Measurements from ENCODE around the gene CDPF1. TPM values are rescaled to one million over a fixed set of nuclear protein-coding genes. Genes with fewer than 3 reads are reported as not detected.

The CDPF1 gene
- total RNA-seq, 1 experiment from 2014 or later, result 8.1 TPM

DNA sequence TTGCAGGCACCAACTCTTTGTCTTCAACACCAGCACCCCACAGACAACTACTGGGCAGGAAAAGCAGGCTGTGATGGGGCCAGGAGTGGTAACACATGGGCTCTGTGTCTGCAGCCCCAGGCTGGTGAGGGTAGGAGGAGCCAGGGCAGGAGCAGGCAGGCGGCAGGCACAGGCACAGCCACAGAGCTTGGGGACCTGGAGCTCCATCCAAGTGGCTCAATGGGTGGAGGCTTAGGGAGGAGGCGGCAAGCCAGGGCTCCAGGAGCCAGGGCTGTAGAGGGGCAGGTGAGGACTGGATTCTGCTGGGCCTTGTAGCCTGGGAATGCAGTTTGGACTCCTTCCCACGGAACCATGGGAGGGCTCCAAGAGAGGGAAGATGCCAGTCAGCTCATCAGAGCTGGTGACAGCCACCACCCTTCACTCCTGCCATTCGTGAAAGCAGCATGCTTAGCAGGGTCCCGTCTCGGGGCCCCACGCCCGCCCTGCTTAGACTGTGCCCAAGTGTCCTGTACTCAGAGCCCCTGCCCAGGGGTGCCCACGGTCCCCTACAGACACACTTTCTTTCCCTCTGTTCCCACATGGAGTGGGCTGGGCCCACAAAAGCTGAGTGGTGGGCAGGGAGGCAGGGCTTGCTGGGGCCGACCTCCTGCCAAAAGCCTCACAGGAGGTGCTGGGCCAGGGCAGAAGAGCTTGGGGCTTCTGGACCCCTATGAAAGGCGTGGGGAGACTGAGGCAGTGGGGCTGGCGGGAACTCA lies 30.1 kb upstream of the CDPF1 start:
- no peak overlapping the region for H3K23ac ChIP-seq (ENCODE audit: insufficient read length, low read depth, low read length)
- no peaks in the 10 kb centered on the region for H3K79me2 ChIP-seq (ENCODE audit: insufficient read depth, low read length)
- H2BK120ac ChIP-seq (ENCODE audit: low read depth, low read length, poor library complexity, severe bottlenecking), result no peak overlapping the region
- no peak overlapping the region for H4K8ac ChIP-seq (replicated peaks; ENCODE audit: insufficient read length, low read depth, low read length)
- H2AK5ac ChIP-seq (ENCODE audit: insufficient read length, low read length), result no peak overlapping the region
- no peak overlapping the region for H3T11ph ChIP-seq (ENCODE audit: low read length)
- H3K23me2 ChIP-seq (ENCODE audit: insufficient read length, low read depth, low read length, poor library complexity, severe bottlenecking), result no peaks in the 10 kb centered on the region
- no peak overlapping the region for H3K9ac ChIP-seq (ENCODE audit: extremely low read depth, insufficient read length, low read length)
- H3K9me3 ChIP-seq (ENCODE audit: control insufficient read depth, low read depth, low read length), result no peaks in the 10 kb centered on the region
- H3K14ac ChIP-seq (ENCODE audit: insufficient read depth, low read length), result no peak overlapping the region
- H2BK12ac ChIP-seq (ENCODE audit: insufficient read length, low read depth, low read length), result no peak overlapping the region
- no peak overlapping the region for H3K56ac ChIP-seq (ENCODE audit: insufficient read length, low read depth, low read length)
- TF ChIP-seq, protein P1, sequence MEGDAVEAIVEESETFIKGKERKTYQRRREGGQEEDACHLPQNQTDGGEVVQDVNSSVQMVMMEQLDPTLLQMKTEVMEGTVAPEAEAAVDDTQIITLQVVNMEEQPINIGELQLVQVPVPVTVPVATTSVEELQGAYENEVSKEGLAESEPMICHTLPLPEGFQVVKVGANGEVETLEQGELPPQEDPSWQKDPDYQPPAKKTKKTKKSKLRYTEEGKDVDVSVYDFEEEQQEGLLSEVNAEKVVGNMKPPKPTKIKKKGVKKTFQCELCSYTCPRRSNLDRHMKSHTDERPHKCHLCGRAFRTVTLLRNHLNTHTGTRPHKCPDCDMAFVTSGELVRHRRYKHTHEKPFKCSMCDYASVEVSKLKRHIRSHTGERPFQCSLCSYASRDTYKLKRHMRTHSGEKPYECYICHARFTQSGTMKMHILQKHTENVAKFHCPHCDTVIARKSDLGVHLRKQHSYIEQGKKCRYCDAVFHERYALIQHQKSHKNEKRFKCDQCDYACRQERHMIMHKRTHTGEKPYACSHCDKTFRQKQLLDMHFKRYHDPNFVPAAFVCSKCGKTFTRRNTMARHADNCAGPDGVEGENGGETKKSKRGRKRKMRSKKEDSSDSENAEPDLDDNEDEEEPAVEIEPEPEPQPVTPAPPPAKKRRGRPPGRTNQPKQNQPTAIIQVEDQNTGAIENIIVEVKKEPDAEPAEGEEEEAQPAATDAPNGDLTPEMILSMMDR (conservative IDR thresholded peaks at IDR 0.05), result no peak
- Mint-ChIP-seq H3K9me3 (peaks cover 0 to 5% of the 10 kb centered on the region in 2 experiments; a peak in 1 of 5 replicates), H3K4me1 (no peaks in the 10 kb centered on the region), H3K27ac (no peak overlapping the region), H3K4me3 (no peak overlapping the region), H3K27me3 (ENCODE audit: low read depth) (no peaks in the 10 kb centered on the region), H3K36me3 (ENCODE audit: insufficient read depth in 1 of 3, low read depth in 3 of 3) (peaks cover 25 to 59% (median 59%) of the 10 kb centered on the region in 3 experiments; a peak in 6 of 7 replicates)
- no peak overlapping the region for H2AFZ ChIP-seq (ENCODE audit: low read length)
- no peak for DNase-seq
- no peak overlapping the region for H2BK5ac ChIP-seq (ENCODE audit: insufficient read length, low read length)
- H3K4ac ChIP-seq (ENCODE audit: low read depth, low read length), result no peak overlapping the region
- no peak overlapping the region for H4K91ac ChIP-seq (ENCODE audit: insufficient read length, low read depth, low read length)
- H3K27ac ChIP-seq (ENCODE audit: insufficient read length, low read depth, low read length), result no peak overlapping the region
- H3K79me1 ChIP-seq (ENCODE audit: insufficient read depth, low read depth, low read length, poor library complexity, severe bottlenecking), result no peaks in the 10 kb centered on the region
- WGBS (ENCODE audit: extremely low coverage, insufficient read length, low lambda C conversion rate), result no CpG with 5 or more reads among the region's 12 CpGs
- no peak overlapping the region for H2BK20ac ChIP-seq (ENCODE audit: low read depth, low read length, poor library complexity, severe bottlenecking)
- no peak overlapping the region for H3K4me2 ChIP-seq (ENCODE audit: insufficient read depth, insufficient read length, low read length)
- no peak overlapping the region for H4K5ac ChIP-seq (ENCODE audit: insufficient read length, low read depth, low read length)
- no peaks in the 10 kb centered on the region for H4K20me1 ChIP-seq (ENCODE audit: control insufficient read depth, insufficient read depth, insufficient read length)
- no peak overlapping the region for H3K18ac ChIP-seq (ENCODE audit: insufficient read length, low read depth, low read length)
- no peaks in the 10 kb centered on the region for H3K27me3 ChIP-seq (ENCODE audit: insufficient read depth, low read length)
- H3K4me1 ChIP-seq (ENCODE audit: insufficient read depth, low read length), result no peaks in the 10 kb centered on the region
- no peak overlapping the region for H2BK15ac ChIP-seq (ENCODE audit: low read depth, low read length)
